NCI-H187 treated with DMSO at 0.1 percent for 48 hours (cell line): ENCODE results near the gene PTEN.
"Not testable (repeated sequence)": the region's sequence is repeated elsewhere in the genome, so short reads cannot be mapped to it uniquely, and the experiment has no call there.

Experiments
- DNase-seq: peaks from one replicate; lab custom pipeline; 2025; lab: John Stamatoyannopoulos, UW

Gene PTEN

GRCh38 chr10:87872828-87873227 lies 9.4 kb downstream of the PTEN start:
- DNase-seq, result no peak

GRCh38 chr10:87873656-87874055 lies 10.2 kb downstream of the PTEN start:
- no peak for DNase-seq

GRCh38 chr10:87875929-87876571 lies 12.6 kb downstream of the PTEN start:
- DNase-seq, result no peak

- no peak for DNase-seq
Observed at GRCh38 chr10:87878664-87879459, 15.4 kb downstream of the PTEN start.

GRCh38 chr10:87880336-87880735 lies 16.9 kb downstream of the PTEN start:
- DNase-seq, result no peak

- DNase-seq, result not testable (repeated sequence)
Observed at GRCh38 chr10:87881373-87882059, 18.1 kb downstream of the PTEN start.

GRCh38 chr10:87882555-87883294 lies 19.3 kb downstream of the PTEN start:
- no peak for DNase-seq

- DNase-seq, result no peak
Observed at GRCh38 chr10:87886635-87887034, 23.2 kb downstream of the PTEN start.

- no peak for DNase-seq
Observed at GRCh38 chr10:87887146-87887545, 23.7 kb downstream of the PTEN start.

GRCh38 chr10:87887548-87888289 lies 24.3 kb downstream of the PTEN start:
- DNase-seq, result no peak

GRCh38 chr10:87895430-87895829 lies 32.0 kb downstream of the PTEN start:
- no peak for DNase-seq

GRCh38 chr10:87896216-87896615 lies 32.8 kb downstream of the PTEN start:
- no peak for DNase-seq

- not testable (repeated sequence) for DNase-seq
Observed at GRCh38 chr10:87897957-87898356, 34.5 kb downstream of the PTEN start.

GRCh38 chr10:87903396-87903795 lies 40.0 kb downstream of the PTEN start:
- not testable (repeated sequence) for DNase-seq

- DNase-seq, result no peak
Observed at GRCh38 chr10:87913156-87913921, 49.9 kb downstream of the PTEN start.

GRCh38 chr10:87915406-87915805 lies 52.0 kb downstream of the PTEN start:
- DNase-seq, result no peak

GRCh38 chr10:87915989-87916388 lies 52.6 kb downstream of the PTEN start:
- DNase-seq, result no peak

- DNase-seq, result no peak
Observed at GRCh38 chr10:87916515-87916914, 53.1 kb downstream of the PTEN start.

GRCh38 chr10:87918254-87918859 lies 54.9 kb downstream of the PTEN start:
- DNase-seq, result no peak

- DNase-seq, result no peak
Observed at GRCh38 chr10:87920538-87920937, 57.1 kb downstream of the PTEN start.
